ENCODE data around the gene BOD1L1. TPM values are rescaled to one million over a fixed set of nuclear protein-coding genes. Genes with fewer than 3 reads are reported as not detected.
A peak's percentile ranks its signal among the peaks of the same experiment; 100 is the strongest.

Gene BOD1L1
- total and polyA plus RNA-seq, 2 experiments from 2014 or later: 18.2 to 43.2 TPM

DNA sequence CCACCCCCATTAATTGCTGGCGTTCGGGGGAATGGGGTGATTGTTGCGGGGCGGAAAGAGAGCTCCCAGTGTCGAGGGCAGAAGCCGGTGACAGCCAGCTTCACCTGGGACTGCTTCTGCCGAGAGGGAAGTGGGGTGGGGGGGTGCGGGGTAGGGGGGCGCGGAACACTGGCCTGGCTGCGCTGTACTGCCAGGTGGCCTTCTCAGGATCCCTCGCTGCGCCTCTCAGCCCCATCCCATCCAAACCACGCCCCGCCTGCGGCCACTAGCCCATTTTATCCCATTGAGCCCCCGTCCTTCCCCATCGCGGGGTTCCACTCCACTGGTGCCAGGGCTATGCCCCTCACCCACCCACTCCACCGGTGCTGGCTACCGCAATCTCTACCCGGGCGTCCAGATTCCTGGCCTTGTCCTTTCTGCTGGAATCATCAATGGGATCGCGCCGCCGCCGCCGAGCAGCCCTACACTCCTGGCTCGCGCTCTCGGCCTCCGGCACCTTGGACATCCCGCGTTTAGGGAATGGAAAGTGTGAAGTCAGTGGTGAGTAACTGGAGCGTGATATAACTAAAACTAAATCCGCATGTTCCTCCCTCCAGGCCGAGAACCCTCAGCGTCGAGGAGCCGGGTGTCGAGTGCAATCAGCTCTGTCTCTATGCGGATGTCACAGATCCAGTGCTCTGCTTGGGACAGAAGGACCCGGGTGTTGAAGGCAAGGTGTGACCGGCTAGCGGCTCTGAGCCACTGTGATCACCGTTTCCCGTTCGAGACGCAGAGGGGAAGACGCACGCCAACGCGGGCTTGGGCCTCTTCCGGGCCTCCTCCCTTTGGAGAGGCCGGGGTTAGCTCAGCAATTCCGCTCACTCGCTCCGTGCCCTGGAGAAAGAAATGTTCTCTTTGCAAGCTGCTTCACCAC lies 103.7 kb downstream of the BOD1L1 start:
- H2AFZ ChIP-seq: peak overlapping the region; percentile 91; the same call in 1 of the 2 replicates
- no peaks in the 10 kb centered on the region for H3K79me2 ChIP-seq (replicated peaks; ENCODE audit: insufficient read depth)
- Mint-ChIP-seq H3K4me1 (peaks cover 30% of the 10 kb centered on the region), H3K27ac (no peak overlapping the region), H3K4me3 (no peak overlapping the region; the same call in 2 of the 3 replicates), H3K9me3 (peaks cover 18% of the 10 kb centered on the region), H3K27me3 (ENCODE audit: insufficient read depth, low read depth, poor library complexity) (peaks cover 67% of the 10 kb centered on the region), H3K36me3 (ENCODE audit: low read depth) (peaks cover 20% of the 10 kb centered on the region)
- TF ChIP-seq JUNB (IDR thresholded peaks at IDR 0.05; ENCODE audit: unreplicated experiment) (no peak), ZNF114 (CRISPR knock-in tag; IDR thresholded peaks at IDR 0.05) (no peak), EZH2 (IDR thresholded peaks at IDR 0.05; ENCODE audit: low read depth, unreplicated experiment) (peak; percentile 95), EZH2phosphoT487 (IDR thresholded peaks at IDR 0.05; ENCODE audit: unreplicated experiment) (peak; percentile 65), CREB1 (CRISPR knock-in tag; IDR thresholded peaks at IDR 0.05; ENCODE audit: low read depth) (no peak)
- TF ChIP-seq, protein P1, sequence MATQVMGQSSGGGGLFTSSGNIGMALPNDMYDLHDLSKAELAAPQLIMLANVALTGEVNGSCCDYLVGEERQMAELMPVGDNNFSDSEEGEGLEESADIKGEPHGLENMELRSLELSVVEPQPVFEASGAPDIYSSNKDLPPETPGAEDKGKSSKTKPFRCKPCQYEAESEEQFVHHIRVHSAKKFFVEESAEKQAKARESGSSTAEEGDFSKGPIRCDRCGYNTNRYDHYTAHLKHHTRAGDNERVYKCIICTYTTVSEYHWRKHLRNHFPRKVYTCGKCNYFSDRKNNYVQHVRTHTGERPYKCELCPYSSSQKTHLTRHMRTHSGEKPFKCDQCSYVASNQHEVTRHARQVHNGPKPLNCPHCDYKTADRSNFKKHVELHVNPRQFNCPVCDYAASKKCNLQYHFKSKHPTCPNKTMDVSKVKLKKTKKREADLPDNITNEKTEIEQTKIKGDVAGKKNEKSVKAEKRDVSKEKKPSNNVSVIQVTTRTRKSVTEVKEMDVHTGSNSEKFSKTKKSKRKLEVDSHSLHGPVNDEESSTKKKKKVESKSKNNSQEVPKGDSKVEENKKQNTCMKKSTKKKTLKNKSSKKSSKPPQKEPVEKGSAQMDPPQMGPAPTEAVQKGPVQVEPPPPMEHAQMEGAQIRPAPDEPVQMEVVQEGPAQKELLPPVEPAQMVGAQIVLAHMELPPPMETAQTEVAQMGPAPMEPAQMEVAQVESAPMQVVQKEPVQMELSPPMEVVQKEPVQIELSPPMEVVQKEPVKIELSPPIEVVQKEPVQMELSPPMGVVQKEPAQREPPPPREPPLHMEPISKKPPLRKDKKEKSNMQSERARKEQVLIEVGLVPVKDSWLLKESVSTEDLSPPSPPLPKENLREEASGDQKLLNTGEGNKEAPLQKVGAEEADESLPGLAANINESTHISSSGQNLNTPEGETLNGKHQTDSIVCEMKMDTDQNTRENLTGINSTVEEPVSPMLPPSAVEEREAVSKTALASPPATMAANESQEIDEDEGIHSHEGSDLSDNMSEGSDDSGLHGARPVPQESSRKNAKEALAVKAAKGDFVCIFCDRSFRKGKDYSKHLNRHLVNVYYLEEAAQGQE (IDR thresholded peaks at IDR 0.05; ENCODE audit: unreplicated experiment): no peak
- no peaks in the 10 kb centered on the region for H3K9me2 ChIP-seq (ENCODE audit: insufficient read depth)
- H3K27ac ChIP-seq (ENCODE audit: low read depth): no peak overlapping the region
- peaks cover 94% of the 10 kb centered on the region for H3K27me3 ChIP-seq (ENCODE audit: insufficient read depth)
- H3F3A ChIP-seq (replicated peaks; ENCODE audit: low read depth): peaks cover 20% of the 10 kb centered on the region
- H3K4me1 ChIP-seq (ENCODE audit: insufficient read depth): peaks cover 69% of the 10 kb centered on the region
- peak overlapping the region; percentile 48 for H3K4me3 ChIP-seq
- H4K20me1 ChIP-seq (replicated peaks; ENCODE audit: insufficient read depth): peaks cover 4% of the 10 kb centered on the region; the same call in 1 of the 2 replicates
- no peaks in the 10 kb centered on the region for H3K36me3 ChIP-seq (ENCODE audit: insufficient read depth)
- DNase-seq (ENCODE audit: low spot score) (peak; percentile 71), ATAC-seq (no peak; the same call in 2 of the 3 replicates)
- H3K4me2 ChIP-seq: peak overlapping the region; percentile 79

DNA sequence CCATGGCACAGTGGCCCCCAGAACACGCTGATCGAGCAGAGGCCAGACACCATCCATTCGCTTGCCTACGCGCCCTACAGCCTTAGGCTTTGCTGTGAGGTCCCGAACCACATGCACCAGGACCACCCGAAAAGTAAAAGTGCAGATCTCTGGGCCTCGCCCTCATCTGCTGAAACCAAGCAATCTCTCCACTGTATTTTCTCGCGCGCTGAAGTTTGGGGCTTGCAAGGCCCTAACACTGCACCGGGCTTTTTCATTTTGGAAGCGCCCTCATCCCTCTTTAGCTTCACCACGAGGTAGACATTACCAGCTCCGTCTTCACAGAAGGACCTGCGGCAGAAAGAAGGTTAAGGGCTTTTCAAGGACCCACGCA lies 104.4 kb downstream of the BOD1L1 start:
- H3K36me3 Mint-ChIP-seq (ENCODE audit: low read depth): peaks cover 20% of the 10 kb centered on the region
- H3K4me2 ChIP-seq: peak overlapping the region; percentile 79
- H3K9me3 Mint-ChIP-seq: peaks cover 18% of the 10 kb centered on the region
- peak overlapping the region; percentile 48 for H3K4me3 ChIP-seq
- H3K4me3 Mint-ChIP-seq: peak overlapping the region; percentile 38
- ATAC-seq (peak; percentile 28), DNase-seq (ENCODE audit: low spot score) (no peak)
- peaks cover 20% of the 10 kb centered on the region for H3F3A ChIP-seq (replicated peaks; ENCODE audit: low read depth)
- TF ChIP-seq EZH2phosphoT487 (IDR thresholded peaks at IDR 0.05; ENCODE audit: unreplicated experiment) (peak; percentile 86), POLR2AphosphoS5 (IDR thresholded peaks at IDR 0.05; ENCODE audit: low read depth) (no peak), EZH2 (IDR thresholded peaks at IDR 0.05; ENCODE audit: low read depth, unreplicated experiment) (peak; percentile 98)
- H3K27ac Mint-ChIP-seq: no peak overlapping the region
- H3K79me2 ChIP-seq (replicated peaks; ENCODE audit: insufficient read depth): no peaks in the 10 kb centered on the region
- no peaks in the 10 kb centered on the region for H3K9me2 ChIP-seq (ENCODE audit: insufficient read depth)
- peaks cover 28% of the 10 kb centered on the region for H3K4me1 Mint-ChIP-seq
- peak overlapping the region; percentile 91; the same call in 1 of the 2 replicates for H2AFZ ChIP-seq
- peaks cover 65% of the 10 kb centered on the region for H3K4me1 ChIP-seq (ENCODE audit: insufficient read depth)
- no peaks in the 10 kb centered on the region for H3K36me3 ChIP-seq (ENCODE audit: insufficient read depth)
- H4K20me1 ChIP-seq (replicated peaks; ENCODE audit: insufficient read depth): peaks cover 4% of the 10 kb centered on the region; the same call in 1 of the 2 replicates
- H3K27ac ChIP-seq (ENCODE audit: low read depth): no peak overlapping the region
- peaks cover 87% of the 10 kb centered on the region for H3K27me3 ChIP-seq (ENCODE audit: insufficient read depth)
- H3K27me3 Mint-ChIP-seq (ENCODE audit: insufficient read depth, low read depth, poor library complexity): peaks cover 59% of the 10 kb centered on the region
